ENCODE results near the gene SLC22A12.

- TF ChIP-seq POLR2A (IDR thresholded peaks at IDR 0.05) (no peak), CTCF (IDR thresholded peaks at IDR 0.05) (no peak)
These were observed 2.3 kb upstream of the SLC22A12 start for GRCh38 chr11:64588701-64589100.

Data from transverse colon (tissue), 3 donors.